CD14-positive monocyte (primary cell): ENCODE measurements around the gene DPYD. TPM values are rescaled to one million over a fixed set of nuclear protein-coding genes. Genes with fewer than 3 reads are reported as not detected.

ENCODE experiments used
- DNase-seq, 3 donors: peaks; one replicate each; pipeline ENCODE4 v3.0.0-alpha.2; 2011 to 2022
- H2AFZ ChIP-seq: 2 replicates; pipeline ENCODE4 v1.6.0; 2012; ENCODE audit warnings: mild to moderate bottlenecking, low read depth, low read length, inconsistent platforms; ENCODE audit not compliant: insufficient read depth, poor library complexity, severe bottlenecking
- H3K27ac ChIP-seq, 2 donors: 1 replicate in 1 of 2; 2 replicates in 1 of 2; pipeline ENCODE4 v1.5.1; 2012 to 2013; ENCODE audit warnings: low read length in 2 of 2, control low read depth in 1 of 2, inconsistent platforms in 1 of 2, low read depth in 1 of 2, mild to moderate bottlenecking in 1 of 2
- H3K27me3 ChIP-seq, 2 donors: one replicate each; pipeline versions ENCODE4 v1.6.0 to v1.6.1; 2011 to 2013; ENCODE audit warnings: low read length in 2 of 2; ENCODE audit not compliant: control insufficient read depth in 2 of 2, insufficient read depth in 2 of 2
- H3K36me3 ChIP-seq, 2 donors: replicated peaks in 1 of 2; 1 replicate in 1 of 2; 2 replicates in 1 of 2; pipeline versions ENCODE4 v1.5.1 to v1.6.1; 2012 to 2013; ENCODE audit warnings: low read length in 2 of 2, control low read depth in 1 of 2, inconsistent platforms in 1 of 2, mild to moderate bottlenecking in 1 of 2; ENCODE audit not compliant: insufficient read depth in 2 of 2, control insufficient read depth in 1 of 2
- H3K4me1 ChIP-seq, 2 donors: 1 replicate in 1 of 2; 2 replicates in 1 of 2; pipeline versions ENCODE4 v1.5.1 to v1.6.1; 2012 to 2013; ENCODE audit warnings: low read length in 2 of 2, control low read depth in 1 of 2, inconsistent platforms in 1 of 2, mild to moderate bottlenecking in 1 of 2, moderate library complexity in 1 of 2; ENCODE audit not compliant: insufficient read depth in 2 of 2, control insufficient read depth in 1 of 2
- H3K4me2 ChIP-seq: replicated peaks from 2 replicates; pipeline ENCODE3; 2012; ENCODE audit warnings: low read length, moderate library complexity, mild to moderate bottlenecking; ENCODE audit not compliant: poor library complexity, severe bottlenecking; ENCODE audit errors: extremely low read depth
- H3K4me3 ChIP-seq, 3 experiments: fragments of 200-600 bp in 1 of 3; sonication (generic) in 1 of 3; replicated peaks in 1 of 3; 1 replicate in 2 of 3; 2 replicates in 1 of 3; pipeline ENCODE4 v1.5.1; 2011 to 2013; ENCODE audit warnings: low read length in 3 of 3, mild to moderate bottlenecking in 3 of 3, control low read depth in 2 of 3, low read depth in 2 of 3, inconsistent platforms in 1 of 3, moderate library complexity in 1 of 3
- H3K79me2 ChIP-seq: 2 replicates; pipeline ENCODE4 v1.6.0; 2012; ENCODE audit warnings: mild to moderate bottlenecking, control low read depth, inconsistent platforms, low read length, moderate library complexity; ENCODE audit not compliant: insufficient read depth
- H3K9ac ChIP-seq: 2 replicates; pipeline ENCODE4 v1.6.0; 2017; ENCODE audit warnings: low read length, mild to moderate bottlenecking; ENCODE audit not compliant: insufficient read depth, poor library complexity, severe bottlenecking
- H3K9me3 ChIP-seq, 2 donors: replicated peaks in 1 of 2; 1 replicate in 1 of 2; 2 replicates in 1 of 2; pipeline versions ENCODE4 v1.5.1 to v1.6.1; 2012 to 2013; ENCODE audit warnings: low read length in 2 of 2, control low read depth in 1 of 2; ENCODE audit not compliant: control insufficient read depth in 1 of 2, insufficient read depth in 1 of 2
- H4K20me1 ChIP-seq: 2 replicates; pipeline ENCODE4 v1.6.0; 2012; ENCODE audit warnings: mild to moderate bottlenecking, low read length, control low read depth, moderate library complexity; ENCODE audit not compliant: insufficient read depth
- H3K27ac Mint-ChIP-seq, 7 donors: one replicate each; pipeline ENCODE4 v1.8.0; 2020; ENCODE audit warnings: mild to moderate bottlenecking in 7 of 7, mixed read lengths in 7 of 7, moderate library complexity in 6 of 7, inconsistent platforms in 2 of 7
- H3K27me3 Mint-ChIP-seq, 3 donors: one replicate each; pipeline ENCODE4 v1.8.0; 2021 to 2022; ENCODE audit warnings: low read depth in 3 of 3, mild to moderate bottlenecking in 3 of 3, mixed read lengths in 3 of 3, moderate library complexity in 3 of 3, inconsistent platforms in 1 of 3
- H3K36me3 Mint-ChIP-seq, 2 donors: one replicate each; pipeline ENCODE4 v1.8.0; 2020; ENCODE audit warnings: mixed read lengths in 2 of 2, inconsistent platforms in 1 of 2, mild to moderate bottlenecking in 1 of 2
- H3K4me1 Mint-ChIP-seq: one replicate; pipeline ENCODE4 v1.8.0; 2020; ENCODE audit warnings: mild to moderate bottlenecking, mixed read lengths
- H3K4me3 Mint-ChIP-seq, 2 donors: one replicate each; pipeline ENCODE4 v1.8.0; 2020; ENCODE audit warnings: mild to moderate bottlenecking in 2 of 2, mixed read lengths in 2 of 2, moderate library complexity in 1 of 2
- H3K9me3 Mint-ChIP-seq, 7 donors: one replicate each; pipeline ENCODE4 v1.8.0; 2020 to 2022; ENCODE audit warnings: mixed read lengths in 7 of 7, mild to moderate bottlenecking in 6 of 7, moderate library complexity in 6 of 7, inconsistent platforms in 2 of 7
- CTCF ChIP-seq: fragments of 200-600 bp; IDR thresholded peaks from one replicate; pipeline ENCODE4 v1.8.0; 2022; ENCODE audit warnings: antibody characterized with exemption, mild to moderate bottlenecking
- WGBS: methylation state at CpG from one replicate; pipeline ENCODE4 v1.1.5; 2013; ENCODE audit warnings: missing lambda C conversion rate; ENCODE audit not compliant: insufficient coverage; 5-methylcytosine and 5-hydroxymethylcytosine counted together
- intact Hi-C, 2 donors: fragments of 100-400 bp; cut with micrococcal nuclease; formaldehyde crosslinking; loops; one replicate each; pipeline versions ENCODE4 v1.15.0 to v1.15.1; 2023
- polyA plus RNA-seq, 3 donors: library from polyadenylated mRNA; depleted of rRNA in 1 of 3; unstranded in 2 of 3; stranded (reverse) in 1 of 3; fragments of 300-500 nt in 2 of 3; fragments of >200 nt in 1 of 3; fragmentation: Illumina TruSeq in 2 of 3; gene quantifications; 1 replicate in 2 of 3; 2 replicates in 1 of 3; pipeline ENCODE4 v1.2.3, GENCODE V29; 2012 to 2021

Gene DPYD
- polyA plus RNA-seq, 3 donors = 87.6 to 171 (median 144) TPM

- H3K79me2 ChIP-seq = no peaks in the 10 kb centered on the region
- no peak overlapping the region for H3K9ac ChIP-seq
- Mint-ChIP-seq H3K36me3 (peaks cover 68 to 71% of the 10 kb centered on the region in 2 donors), H3K4me3 (no peak overlapping the region), H3K27ac (no peak overlapping the region), H3K27me3 (no peaks in the 10 kb centered on the region), H3K9me3 (no peaks in the 10 kb centered on the region), H3K4me1 (no peaks in the 10 kb centered on the region)
- no peaks in the 10 kb centered on the region for H3K9me3 ChIP-seq
- DNase-seq = no peak
- peaks cover 74% of the 10 kb centered on the region for H4K20me1 ChIP-seq
- H2AFZ ChIP-seq = no peak overlapping the region
- no peak overlapping the region for H3K27ac ChIP-seq
- H3K36me3 ChIP-seq = peaks cover 56 to 81% of the 10 kb centered on the region in 2 donors
- H3K27me3 ChIP-seq = no peaks in the 10 kb centered on the region
- H3K4me1 ChIP-seq = no peaks in the 10 kb centered on the region
- TF ChIP-seq CTCF = no peak
- intact Hi-C loops = no loop called here
- no CpG with 5 or more reads among the region's 3 CpGs for WGBS
- H3K4me2 ChIP-seq = no peak overlapping the region
- H3K4me3 ChIP-seq = no peak overlapping the region
Observed at GRCh38 chr1:97680470-97680869, 240.4 kb downstream of the DPYD start.

- no peak overlapping the region for H3K27ac ChIP-seq
- Mint-ChIP-seq H3K4me1 (peaks cover 7% of the 10 kb centered on the region), H3K9me3 (peaks cover 0 to 1% (median 0%) of the 10 kb centered on the region in 7 donors), H3K36me3 (peaks cover 66 to 71% of the 10 kb centered on the region in 2 donors), H3K27ac (no peak overlapping the region), H3K4me3 (no peak overlapping the region), H3K27me3 (no peaks in the 10 kb centered on the region)
- no peaks in the 10 kb centered on the region for H3K79me2 ChIP-seq
- H3K4me3 ChIP-seq = no peak overlapping the region
- H3K36me3 ChIP-seq = peaks cover 59 to 88% of the 10 kb centered on the region in 2 donors
- peaks cover 0 to 7% of the 10 kb centered on the region in 2 donors for H3K4me1 ChIP-seq
- H3K27me3 ChIP-seq = no peaks in the 10 kb centered on the region
- H3K4me2 ChIP-seq = no peak overlapping the region
- no peak overlapping the region for H3K9ac ChIP-seq
- intact Hi-C loops = no loop called here
- H3K9me3 ChIP-seq = no peaks in the 10 kb centered on the region
- no CpG with 5 or more reads among the region's 4 CpGs for WGBS
- TF ChIP-seq CTCF = no peak
- no peak overlapping the region for H2AFZ ChIP-seq
- no peak for DNase-seq
- H4K20me1 ChIP-seq = peaks cover 78% of the 10 kb centered on the region
Observed at GRCh38 chr1:97677702-97678101, 243.1 kb downstream of the DPYD start.
